ENCODE data around the gene CDKN2B-AS1.

- TF ChIP-seq EZH2phosphoT487 (IDR thresholded peaks at IDR 0.05; ENCODE audit: insufficient read depth, low read depth) (no peak), EZH2 (IDR thresholded peaks at IDR 0.05; ENCODE audit: insufficient read depth, poor library complexity, severe bottlenecking) (no peak)
Measured at GRCh38 chr9:22010866-22011625, 16.5 kb downstream of the CDKN2B-AS1 start.

Measured in GM23248 (cell line).